NCI-H187 treated with DMSO at 0.1 percent for 48 hours (cell line): ENCODE data around the gene SERPINB3.
"Not testable (repeated sequence)": the region's sequence is repeated elsewhere in the genome, so short reads cannot be mapped to it uniquely, and the experiment has no call there.

Source experiments
- DNase-seq: peaks from one replicate; lab custom pipeline; 2025; lab: John Stamatoyannopoulos, UW

Gene SERPINB3

GRCh38 chr18:63661750-63662149 lies at the start of gene SERPINB3:
TSS of gene SERPINB3 (minus strand) at chr18:63661893. CDS start at chr18:63661216, 677 bp downstream.
- DNase-seq, result not testable (repeated sequence)

DNA sequence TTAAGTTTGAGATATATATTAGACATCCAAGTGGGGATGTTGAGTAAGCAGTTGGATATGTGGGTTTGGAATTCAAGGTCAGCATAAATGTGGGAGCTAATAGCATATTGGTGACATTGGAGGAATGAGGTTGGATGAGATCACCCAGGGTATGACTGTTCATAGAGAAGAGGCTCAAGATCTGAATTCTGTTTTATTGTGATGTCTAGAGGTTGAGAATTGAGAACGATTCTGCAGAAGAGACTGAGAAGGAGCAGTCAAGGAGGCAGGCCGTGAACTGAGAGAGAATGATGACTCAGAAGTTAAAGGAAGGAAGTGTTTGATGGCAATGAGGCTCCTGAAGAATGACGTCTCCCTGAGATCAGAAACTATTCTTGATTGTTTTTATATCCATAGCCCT lies 47.0 kb upstream of the SERPINB3 start:
- no peak for DNase-seq

DNA sequence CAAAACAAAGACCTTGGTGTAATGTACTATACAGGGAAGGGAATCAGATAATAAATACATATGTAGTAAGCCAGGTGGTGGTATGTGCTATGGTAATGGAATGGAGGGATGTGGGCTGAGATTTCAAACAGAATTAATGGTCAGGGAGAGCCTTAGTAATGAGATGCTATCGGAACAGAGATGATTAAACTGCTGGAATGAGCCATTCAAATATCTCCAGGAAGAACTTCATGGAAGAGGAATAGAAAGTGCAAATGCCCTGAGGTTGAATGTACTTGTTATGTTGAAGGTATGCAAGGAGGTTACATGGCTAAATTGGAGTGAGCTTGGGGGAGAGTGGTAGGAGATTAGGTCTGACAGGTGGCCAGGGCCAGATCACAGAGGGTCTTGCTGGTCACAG lies 46.1 kb upstream of the SERPINB3 start:
- no peak for DNase-seq

- no peak for DNase-seq
Observed at GRCh38 chr18:63705401-63705800, 43.7 kb upstream of the SERPINB3 start.

GRCh38 chr18:63702660-63703059 lies 41.0 kb upstream of the SERPINB3 start, which contains the start of gene SERPINB11:
TSS of gene SERPINB11 (plus strand) at chr18:63702960. CDS start at chr18:63710194, 7,234 bp downstream.
- no peak for DNase-seq

- DNase-seq, result no peak
Observed at GRCh38 chr18:63701952-63702351, 40.3 kb upstream of the SERPINB3 start.

DNA sequence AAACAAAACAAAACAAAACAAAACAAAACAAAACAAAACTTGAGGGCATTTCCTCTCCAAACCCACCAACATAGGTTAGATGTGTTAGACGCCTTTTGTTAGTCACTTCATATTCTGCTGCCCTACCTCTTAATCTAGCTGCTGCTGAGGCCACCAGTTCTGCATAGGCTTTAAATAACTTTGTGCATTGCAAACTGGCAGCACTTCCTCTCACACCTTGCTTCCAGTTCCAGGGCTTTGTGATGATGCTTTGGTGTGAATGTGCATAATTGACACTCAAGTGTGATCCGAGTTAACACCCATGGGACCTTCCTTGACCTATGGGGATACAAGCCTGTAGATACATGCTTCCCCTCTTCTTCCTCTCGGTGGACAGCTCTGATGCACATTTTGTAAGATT lies 38.8 kb upstream of the SERPINB3 start:
- no peak for DNase-seq

DNA sequence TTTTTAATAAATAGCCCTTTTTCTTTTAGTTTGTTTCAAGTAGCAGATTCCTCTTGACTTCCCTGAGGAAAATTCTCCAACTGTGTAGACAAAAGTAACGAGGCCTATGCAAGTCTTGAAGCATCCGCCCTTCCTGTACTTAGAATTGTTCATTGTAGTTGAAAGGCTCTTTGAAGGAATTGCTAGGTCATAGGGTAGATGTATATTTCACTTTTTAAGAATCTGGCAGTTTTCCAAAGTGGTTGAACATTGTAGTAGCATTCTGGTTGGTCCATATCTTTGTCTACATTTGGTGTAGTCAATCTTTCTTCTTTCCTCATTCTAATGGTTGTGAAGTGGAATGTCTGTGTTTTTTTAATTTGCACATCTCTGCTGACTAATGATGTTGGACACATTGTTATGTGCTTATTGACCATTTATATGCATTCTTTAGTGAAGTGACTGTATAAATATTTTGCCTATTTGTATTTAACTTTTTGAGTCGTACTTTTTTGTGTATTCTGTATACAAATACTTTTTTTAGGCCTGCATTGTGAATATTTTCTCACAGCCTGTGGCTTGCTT lies 35.5 kb upstream of the SERPINB3 start:
- no peak for DNase-seq

DNA sequence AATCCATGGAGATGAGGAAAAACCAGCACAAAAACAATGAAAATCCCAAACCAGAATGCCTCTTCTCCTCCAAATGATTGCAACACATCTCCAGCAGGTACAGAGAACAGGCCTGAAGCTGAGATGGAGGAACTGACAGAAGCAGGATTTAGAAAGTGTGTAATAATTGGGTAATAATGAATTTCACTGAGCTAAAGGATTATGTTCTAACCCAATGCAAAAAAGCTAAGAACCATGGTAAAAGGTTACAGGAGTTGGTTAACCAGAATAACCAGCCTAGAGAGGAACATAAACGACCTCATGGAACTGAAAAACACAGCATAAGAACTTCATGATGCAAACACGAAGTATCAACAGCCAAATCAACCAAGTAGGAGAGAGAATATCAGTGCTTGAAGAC lies 27.4 kb upstream of the SERPINB3 start:
- no peak for DNase-seq

DNA sequence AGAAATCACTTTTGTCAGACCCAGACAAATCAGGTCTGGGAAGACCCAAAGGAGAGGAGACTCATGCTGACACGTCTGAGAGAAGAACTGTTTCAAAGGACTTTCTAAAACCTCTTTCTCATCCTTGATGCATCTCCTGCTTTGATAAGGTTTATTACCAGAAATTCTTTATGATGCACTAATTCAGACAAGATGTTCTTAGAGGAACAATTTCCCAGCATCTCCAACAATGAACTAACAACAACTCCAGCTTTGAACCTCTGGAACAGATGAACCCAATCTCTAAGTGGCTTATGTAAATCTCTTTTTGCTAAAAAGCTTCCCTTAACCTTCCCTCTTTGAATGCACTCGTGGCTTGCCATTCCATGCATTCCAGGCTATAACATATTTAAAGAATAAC lies 25.2 kb upstream of the SERPINB3 start:
- DNase-seq, result no peak

DNA sequence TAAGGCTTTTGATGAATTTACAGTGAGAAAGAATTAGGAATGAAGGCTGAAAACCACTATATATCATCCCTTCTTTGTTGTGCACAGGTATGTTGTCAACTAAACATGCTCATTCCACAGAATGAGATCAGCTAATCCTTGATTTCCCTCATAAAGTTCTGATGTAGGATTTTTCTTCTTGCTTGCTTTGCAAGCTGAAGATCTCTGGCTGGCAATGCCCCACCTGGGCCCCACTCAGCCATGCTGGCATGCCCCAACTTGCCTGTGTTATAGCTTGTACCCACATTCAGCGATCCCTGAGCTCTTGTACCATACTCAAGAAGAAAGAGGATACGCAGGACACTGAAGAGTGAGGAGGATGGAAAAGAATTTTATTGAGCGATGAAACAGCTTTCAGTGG lies 23.0 kb upstream of the SERPINB3 start:
- no peak for DNase-seq

DNA sequence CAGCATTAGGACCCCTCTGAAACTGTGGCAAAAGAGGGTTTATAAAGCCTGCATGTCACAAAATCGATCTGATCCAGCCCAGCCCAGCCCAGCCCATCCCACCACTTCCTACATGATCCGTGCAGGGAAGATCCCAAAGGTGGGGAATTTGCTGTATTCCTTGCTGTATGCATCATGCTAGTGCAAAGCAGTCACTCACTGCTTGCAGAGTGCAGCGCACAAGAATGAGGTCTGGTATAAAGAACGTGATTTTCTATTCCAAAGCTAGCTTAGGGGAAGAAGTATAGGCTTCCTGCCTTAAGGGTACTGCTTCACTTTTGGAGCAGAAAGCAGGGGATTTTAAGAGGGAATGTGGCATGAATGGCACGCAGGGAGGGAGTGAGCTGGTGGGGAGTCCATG lies 22.2 kb upstream of the SERPINB3 start:
- DNase-seq, result no peak

GRCh38 chr18:63683152-63683551 lies 21.5 kb upstream of the SERPINB3 start:
- DNase-seq, result no peak

DNA sequence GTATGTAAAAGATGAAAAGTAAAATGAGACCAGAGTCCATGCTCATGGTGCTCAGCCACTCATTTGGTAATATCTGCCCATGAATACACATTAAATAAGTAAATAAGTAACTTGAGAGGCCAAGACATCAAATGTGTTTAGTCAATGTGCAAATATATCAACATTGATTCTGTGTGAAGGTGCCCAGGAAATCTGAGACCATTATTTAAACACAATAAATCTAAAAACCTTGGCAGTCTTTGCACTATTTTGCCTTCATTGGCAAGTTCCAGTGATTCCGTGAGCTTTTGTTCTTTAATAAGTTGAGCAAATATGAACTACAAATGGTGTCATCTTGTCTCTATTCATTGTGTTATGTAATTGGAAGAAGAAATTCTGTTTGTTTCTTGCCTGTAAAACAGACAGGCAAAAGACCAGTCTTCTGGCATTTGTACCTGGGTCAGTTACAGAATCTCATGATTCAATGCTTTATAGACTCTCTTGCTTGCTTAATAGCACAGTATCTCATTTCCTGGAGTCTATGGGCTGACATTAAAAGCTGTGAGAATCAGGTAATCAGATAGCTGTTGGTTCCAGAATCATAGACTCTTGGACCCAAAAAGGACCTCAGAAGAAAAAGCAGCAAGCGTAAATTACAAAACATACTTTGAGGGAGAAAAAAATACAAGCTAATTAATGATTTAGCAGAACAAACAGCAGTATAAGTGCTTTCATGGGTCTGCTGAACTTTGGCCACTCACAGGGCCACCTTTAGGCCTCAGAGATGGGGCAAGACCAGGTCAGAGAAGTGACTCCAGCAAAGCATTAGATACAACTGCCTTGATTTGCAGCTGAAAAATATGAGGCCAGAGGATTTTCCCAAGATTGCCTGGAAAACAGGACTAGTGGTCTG lies 20.0 kb upstream of the SERPINB3 start:
- no peak for DNase-seq

DNA sequence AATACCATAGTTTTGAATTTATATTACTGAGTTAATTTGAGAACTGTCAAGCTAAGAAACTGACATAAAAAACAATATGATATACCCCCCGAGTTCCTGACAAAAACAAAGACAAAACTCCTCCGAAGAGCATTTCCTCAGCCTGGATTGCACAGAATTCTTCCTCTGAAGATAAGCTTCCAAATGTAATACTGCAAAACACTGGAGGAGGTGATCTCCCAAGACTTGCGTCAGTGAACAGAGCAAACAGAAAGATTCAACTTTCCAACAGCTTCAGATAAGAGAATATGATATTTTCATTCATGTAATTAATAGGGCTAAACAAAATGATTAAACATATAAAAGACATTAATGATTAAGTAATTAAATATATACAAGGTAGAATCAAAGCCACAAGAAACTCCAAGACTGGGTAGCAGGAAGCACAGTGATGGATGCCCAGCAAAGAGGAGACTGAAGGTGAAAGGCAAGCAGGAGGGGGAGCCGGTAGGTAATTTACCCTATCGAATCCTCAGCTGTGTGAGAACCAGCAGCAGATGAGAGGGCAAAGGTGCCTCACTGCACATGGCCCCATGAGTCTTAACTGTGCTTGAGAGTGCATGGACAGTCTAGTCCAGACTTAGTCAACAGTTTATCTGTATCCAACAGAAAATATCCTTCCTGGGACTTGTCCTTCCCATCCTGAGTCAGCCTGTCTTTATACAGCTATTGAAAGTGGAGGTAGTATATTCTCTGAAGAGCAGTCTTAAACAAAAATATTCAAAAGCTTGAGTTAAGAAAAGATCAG lies 18.3 kb upstream of the SERPINB3 start:
- no peak for DNase-seq

DNA sequence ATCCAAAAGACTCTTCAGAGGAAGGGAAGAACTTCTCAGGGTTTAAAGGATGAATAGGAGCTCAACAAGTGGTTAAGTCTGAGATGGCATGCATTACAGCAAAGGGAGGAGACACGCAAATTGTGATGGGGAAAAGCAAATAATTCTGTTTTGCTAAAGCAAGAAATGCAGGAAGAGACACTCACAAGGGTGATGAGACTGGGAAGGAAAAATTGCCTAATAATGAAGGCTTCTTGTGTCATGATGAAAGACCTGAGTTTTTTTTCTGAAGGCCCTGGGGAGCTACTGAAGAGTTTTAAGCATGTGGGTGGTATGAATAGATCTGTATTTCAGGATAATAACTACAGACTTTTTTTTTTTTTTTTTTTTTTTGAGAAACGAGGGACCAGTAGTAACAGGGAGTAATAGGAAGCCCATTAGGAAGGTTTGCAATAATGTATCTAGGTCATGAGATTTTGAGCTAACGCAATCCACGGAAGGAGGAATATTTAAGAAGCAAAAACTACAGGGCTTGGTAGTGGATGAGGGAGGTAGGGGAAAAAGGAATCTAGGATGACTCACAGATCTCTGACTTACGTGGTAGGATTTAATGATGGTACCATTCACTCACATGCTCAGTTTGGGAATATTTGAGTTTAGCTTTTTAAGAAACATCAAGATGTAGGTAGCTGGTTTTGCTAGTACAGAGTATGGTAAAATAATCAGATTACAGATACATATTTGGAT lies 16.0 kb upstream of the SERPINB3 start:
- no peak for DNase-seq

- DNase-seq, result no peak
Observed at GRCh38 chr18:63676526-63677323, 15.0 kb upstream of the SERPINB3 start.

DNA sequence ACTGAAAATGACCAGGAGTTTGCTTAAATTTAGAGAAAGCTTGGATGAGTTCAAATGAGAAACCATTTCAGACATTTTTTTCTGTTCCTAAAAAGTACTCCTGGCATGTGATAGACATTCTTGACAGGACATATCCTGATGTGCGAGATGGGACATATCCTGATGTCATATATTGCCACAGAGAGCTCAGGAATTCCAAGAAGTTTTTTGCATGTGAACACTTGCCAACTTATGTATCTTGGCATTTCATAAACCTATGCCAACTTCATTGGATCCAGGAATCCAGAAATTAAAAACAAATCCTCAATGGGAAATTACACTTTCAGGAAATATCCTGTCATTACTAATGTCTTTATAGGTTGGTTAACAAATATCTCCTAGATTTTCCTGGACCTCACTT lies 2.9 kb upstream of the SERPINB3 start:
- DNase-seq, result no peak

DNA sequence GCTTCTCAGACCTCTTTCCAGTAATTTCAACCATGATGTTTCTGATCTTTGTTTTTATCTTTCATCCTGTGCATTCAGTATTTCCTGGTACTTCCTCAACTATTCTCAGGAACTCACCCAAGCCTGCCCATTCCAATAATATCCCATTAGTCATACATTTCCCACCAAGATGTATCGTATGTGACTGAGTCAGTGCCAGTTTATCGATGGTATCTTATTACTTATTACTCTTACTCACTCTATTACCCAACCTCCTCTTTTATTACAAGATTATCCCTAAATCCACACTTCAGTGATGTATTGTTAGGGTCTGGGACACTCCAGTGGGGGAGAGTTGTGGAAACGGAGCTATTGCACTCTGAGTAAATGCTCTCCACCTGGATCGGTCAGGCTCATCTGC lies 2.8 kb downstream of the SERPINB3 start:
- not testable (repeated sequence) for DNase-seq

DNA sequence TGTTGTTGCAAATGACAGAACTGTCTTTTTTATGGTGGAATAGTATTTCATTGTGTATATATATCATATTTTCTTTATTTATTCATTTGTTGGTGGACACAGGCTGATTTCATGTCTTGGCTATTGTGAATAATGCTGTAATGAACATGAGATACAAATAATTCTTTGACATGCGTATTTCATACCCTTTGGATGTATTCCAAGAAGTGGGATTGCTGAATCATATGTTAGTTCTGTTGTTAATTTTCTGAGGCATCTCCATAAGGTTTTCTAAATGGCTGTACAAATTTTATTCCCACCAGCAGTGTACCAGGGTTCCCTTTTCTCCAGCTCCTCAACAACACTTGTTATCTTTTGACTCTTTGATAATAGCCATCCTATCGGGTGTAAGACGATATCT lies 11.4 kb downstream of the SERPINB3 start:
- not testable (repeated sequence) for DNase-seq

- no peak for DNase-seq
Observed at GRCh38 chr18:63648241-63648640, 13.5 kb downstream of the SERPINB3 start.
